Measurements from ENCODE around the gene UROC1. TPM values are rescaled to one million over a fixed set of nuclear protein-coding genes. Genes with fewer than 3 reads are reported as not detected.

UROC1 gene
- total RNA-seq, 1 experiment from 2014 or later, result not detected

DNA sequence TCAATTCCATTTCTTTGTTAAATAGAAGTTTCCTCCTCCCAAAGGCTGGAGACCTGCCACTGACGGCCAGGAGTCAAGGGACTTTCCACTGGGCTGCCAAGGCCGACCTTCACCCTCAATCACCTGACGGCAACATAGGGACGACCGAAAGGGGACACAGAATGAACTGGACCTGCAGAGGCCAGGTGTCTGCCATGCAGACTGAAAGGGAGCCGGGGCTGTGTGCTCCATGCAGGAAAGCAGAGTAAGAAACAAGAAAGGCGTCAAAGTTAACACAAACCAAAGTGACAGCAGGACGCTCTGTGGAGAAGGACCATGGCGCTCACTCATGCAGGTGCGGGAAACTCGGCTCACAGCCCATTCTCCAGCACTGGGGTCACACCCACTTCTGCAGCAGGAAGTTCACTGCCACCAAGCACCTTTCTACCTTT lies 67.9 kb downstream of the UROC1 start:
- Histone ChIP-seq H3K4me3 (no peak overlapping the region), H3K9me2 (ENCODE audit: insufficient read depth) (no peaks in the 10 kb centered on the region), H3K4me1 (replicated peaks; ENCODE audit: insufficient read depth) (no peaks in the 10 kb centered on the region), H3K9me3 (ENCODE audit: insufficient read depth, low read depth) (no peaks in the 10 kb centered on the region), H4K20me1 (ENCODE audit: insufficient read depth) (peaks cover 5% of the 10 kb centered on the region), H3K36me3 (ENCODE audit: low read depth) (peaks cover 6% of the 10 kb centered on the region; the same call in 1 of the 2 replicates), H3K79me2 (ENCODE audit: low read depth) (no peaks in the 10 kb centered on the region), H3K27ac (no peak overlapping the region), H3K27me3 (ENCODE audit: insufficient read depth, low read depth) (no peaks in the 10 kb centered on the region), H3K4me2 (no peak overlapping the region), H3F3A (ENCODE audit: insufficient read depth, low read depth) (no peaks in the 10 kb centered on the region), H2AFZ (no peak overlapping the region)
- CTCF ChIA-PET, result no interaction called here
- no peak for TF ChIP-seq EZH2 (IDR thresholded peaks at IDR 0.05; ENCODE audit: low read depth)
- TF ChIP-seq, protein P1, sequence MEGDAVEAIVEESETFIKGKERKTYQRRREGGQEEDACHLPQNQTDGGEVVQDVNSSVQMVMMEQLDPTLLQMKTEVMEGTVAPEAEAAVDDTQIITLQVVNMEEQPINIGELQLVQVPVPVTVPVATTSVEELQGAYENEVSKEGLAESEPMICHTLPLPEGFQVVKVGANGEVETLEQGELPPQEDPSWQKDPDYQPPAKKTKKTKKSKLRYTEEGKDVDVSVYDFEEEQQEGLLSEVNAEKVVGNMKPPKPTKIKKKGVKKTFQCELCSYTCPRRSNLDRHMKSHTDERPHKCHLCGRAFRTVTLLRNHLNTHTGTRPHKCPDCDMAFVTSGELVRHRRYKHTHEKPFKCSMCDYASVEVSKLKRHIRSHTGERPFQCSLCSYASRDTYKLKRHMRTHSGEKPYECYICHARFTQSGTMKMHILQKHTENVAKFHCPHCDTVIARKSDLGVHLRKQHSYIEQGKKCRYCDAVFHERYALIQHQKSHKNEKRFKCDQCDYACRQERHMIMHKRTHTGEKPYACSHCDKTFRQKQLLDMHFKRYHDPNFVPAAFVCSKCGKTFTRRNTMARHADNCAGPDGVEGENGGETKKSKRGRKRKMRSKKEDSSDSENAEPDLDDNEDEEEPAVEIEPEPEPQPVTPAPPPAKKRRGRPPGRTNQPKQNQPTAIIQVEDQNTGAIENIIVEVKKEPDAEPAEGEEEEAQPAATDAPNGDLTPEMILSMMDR (conservative IDR thresholded peaks at IDR 0.05), result no peak
- POLR2A ChIA-PET (ENCODE audit: unreplicated experiment), result no interaction called here
- no TSS peak for BruUV-seq (replicated peaks)
- intact Hi-C loops (cut with micrococcal nuclease; ENCODE audit: unreplicated experiment), result no loop called here
- DNase-seq, result no peak

GRCh38 chr3:126448893-126449180 lies 68.7 kb downstream of the UROC1 start:
- no peaks in the 10 kb centered on the region for H3K9me3 ChIP-seq (ENCODE audit: insufficient read depth, low read depth)
- no peaks in the 10 kb centered on the region for H3F3A ChIP-seq (ENCODE audit: insufficient read depth, low read depth)
- DNase-seq, result no peak
- no peaks in the 10 kb centered on the region for H3K9me2 ChIP-seq (ENCODE audit: insufficient read depth)
- H2AFZ ChIP-seq, result no peak overlapping the region
- no peak overlapping the region for H3K4me2 ChIP-seq
- no peak for TF ChIP-seq EZH2 (IDR thresholded peaks at IDR 0.05; ENCODE audit: low read depth)
- TF ChIP-seq, protein P1 (conservative IDR thresholded peaks at IDR 0.05), result no peak
- no peak overlapping the region for H3K27ac ChIP-seq
- H3K4me1 ChIP-seq (replicated peaks; ENCODE audit: insufficient read depth), result no peaks in the 10 kb centered on the region
- no peak overlapping the region for H3K4me3 ChIP-seq
- peaks cover 5% of the 10 kb centered on the region for H4K20me1 ChIP-seq (ENCODE audit: insufficient read depth)
- CTCF ChIA-PET, result no interaction called here
- H3K27me3 ChIP-seq (ENCODE audit: insufficient read depth, low read depth), result no peaks in the 10 kb centered on the region
- BruUV-seq (replicated peaks), result no TSS peak
- POLR2A ChIA-PET (ENCODE audit: unreplicated experiment), result no interaction called here
- intact Hi-C loops (cut with micrococcal nuclease; ENCODE audit: unreplicated experiment), result no loop called here
- no peaks in the 10 kb centered on the region for H3K79me2 ChIP-seq (ENCODE audit: low read depth)
- 0 out of 2 replicates have a peak, but pooled peaks cover 3% of the 10 kb centered on the region for H3K36me3 ChIP-seq (ENCODE audit: low read depth)

DNA sequence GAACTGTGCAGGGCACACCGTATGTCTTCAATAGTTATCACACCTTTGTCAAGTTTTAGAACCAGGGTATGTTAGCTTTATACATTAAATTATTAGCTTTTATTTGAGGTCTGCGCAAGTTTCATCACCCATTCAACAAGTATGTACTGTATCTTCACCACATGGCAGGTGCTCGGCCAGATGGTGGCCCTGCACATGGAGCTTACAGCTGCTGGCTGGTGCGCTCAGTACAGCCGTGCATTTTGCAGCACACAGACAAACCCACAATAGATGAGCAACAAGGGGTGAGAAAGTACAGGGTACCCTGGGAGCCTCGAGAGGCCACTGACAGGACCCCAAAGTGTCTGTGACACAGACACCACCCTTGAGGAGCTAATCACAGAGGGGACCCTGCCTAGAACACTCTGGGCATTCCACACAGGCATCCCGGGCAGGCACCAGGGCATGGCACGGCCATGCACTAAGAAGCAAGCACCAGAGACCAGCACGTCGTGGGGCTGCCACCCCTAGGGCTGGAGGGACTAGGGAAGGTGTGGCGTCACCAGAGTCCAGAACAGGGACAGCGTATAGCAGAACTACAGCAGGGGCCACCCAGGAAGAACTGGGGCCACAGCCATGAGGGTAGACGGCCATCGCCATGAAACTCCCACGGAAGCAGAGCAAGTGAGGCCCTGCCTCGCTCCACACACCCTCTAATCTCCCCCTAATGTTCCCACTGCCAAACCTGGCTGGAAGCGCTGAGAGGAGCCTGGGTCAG lies 69.3 kb downstream of the UROC1 start:
- Histone ChIP-seq H3K9me2 (ENCODE audit: insufficient read depth) (no peaks in the 10 kb centered on the region), H3K4me2 (no peak overlapping the region), H3K4me1 (replicated peaks; ENCODE audit: insufficient read depth) (no peaks in the 10 kb centered on the region), H3F3A (ENCODE audit: insufficient read depth, low read depth) (no peaks in the 10 kb centered on the region), H3K4me3 (no peak overlapping the region), H3K27ac (no peak overlapping the region), H3K27me3 (ENCODE audit: insufficient read depth, low read depth) (no peaks in the 10 kb centered on the region), H4K20me1 (ENCODE audit: insufficient read depth) (peaks cover 5% of the 10 kb centered on the region), H3K9me3 (ENCODE audit: insufficient read depth, low read depth) (no peaks in the 10 kb centered on the region), H2AFZ (no peak overlapping the region), H3K36me3 (ENCODE audit: low read depth) (0 out of 2 replicates have a peak, but pooled peaks cover 3% of the 10 kb centered on the region), H3K79me2 (ENCODE audit: low read depth) (no peaks in the 10 kb centered on the region)
- intact Hi-C loops (cut with micrococcal nuclease; ENCODE audit: unreplicated experiment), result no loop called here
- TF ChIP-seq EZH2 (IDR thresholded peaks at IDR 0.05; ENCODE audit: low read depth), result no peak
- TF ChIP-seq, protein P1 (conservative IDR thresholded peaks at IDR 0.05), result no peak
- ChIA-PET POLR2A (ENCODE audit: unreplicated experiment) (interaction anchor here (0.6 kb wide), 1 partner anchor 23 kb away, joined by 3 read pairs; no protein-coding TSS in a partner anchor), CTCF (no interaction called here)
- BruUV-seq (replicated peaks), result no TSS peak
- no peak for DNase-seq

Data from PC-9 (cell line).